ENCODE measurements around the gene LCORL. TPM values are rescaled to one million over a fixed set of nuclear protein-coding genes. Genes with fewer than 3 reads are reported as not detected.

LCORL gene
- total RNA-seq, 2 donors from 2014 or later: 7.8 to 9.9 TPM

DNA sequence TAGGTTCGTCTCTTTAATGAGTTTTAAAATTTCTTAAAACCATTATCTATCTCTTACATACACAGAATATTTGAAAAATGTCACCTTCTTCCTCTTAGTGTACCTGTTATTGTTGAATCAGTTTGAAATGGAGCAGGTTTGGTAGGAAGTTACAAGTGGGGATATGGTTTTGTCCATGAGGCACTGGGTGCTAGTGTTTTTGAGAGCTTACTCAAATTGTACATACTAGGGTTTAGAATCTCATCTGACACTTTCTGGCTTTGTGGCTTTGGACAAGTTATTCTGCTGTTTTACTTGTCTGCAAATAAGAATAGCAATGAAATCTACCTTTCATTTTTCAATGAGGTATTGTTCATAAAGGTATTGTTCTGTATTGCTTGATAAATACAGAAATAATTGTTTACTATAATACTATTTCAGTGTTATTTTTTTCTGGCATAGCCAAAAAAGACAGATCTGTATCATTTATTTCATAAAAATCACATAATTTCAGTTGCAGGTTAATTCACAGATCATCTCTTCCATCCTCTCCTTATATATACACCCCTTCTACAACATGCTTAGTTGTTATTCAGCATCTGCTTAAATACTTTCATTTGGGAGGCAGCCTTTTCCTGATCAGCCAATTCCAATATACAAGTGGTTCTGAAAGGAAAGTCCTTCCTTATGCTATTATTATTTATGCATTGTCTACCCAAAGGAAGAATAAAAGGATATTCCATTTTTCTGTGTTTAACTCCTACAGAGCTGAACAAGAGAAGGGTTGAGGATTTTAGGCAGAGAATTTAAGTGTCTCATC lies 197.5 kb downstream of the LCORL start:
- Histone ChIP-seq H3K27ac (no peak overlapping the region), H3K27me3 (no peaks in the 10 kb centered on the region), H3K36me3 (replicated peaks in 1 of 2; ENCODE audit: insufficient read depth in 1 of 2, low read depth in 2 of 2) (no peaks in the 10 kb centered on the region), H3K4me1 (no peaks in the 10 kb centered on the region), H3K4me3 (no peak overlapping the region), H3K9me3 (no peaks in the 10 kb centered on the region)
- no peak for DNase-seq
- TF ChIP-seq CTCF (IDR thresholded peaks at IDR 0.05) (no peak), POLR2A (IDR thresholded peaks at IDR 0.05) (no peak)
- intact Hi-C loops (cut with DNase I): no loop called here
- no peak for ATAC-seq
- 63 to 83% methylated on average over 1 of the region's 1 CpG for WGBS, 2 donors

DNA sequence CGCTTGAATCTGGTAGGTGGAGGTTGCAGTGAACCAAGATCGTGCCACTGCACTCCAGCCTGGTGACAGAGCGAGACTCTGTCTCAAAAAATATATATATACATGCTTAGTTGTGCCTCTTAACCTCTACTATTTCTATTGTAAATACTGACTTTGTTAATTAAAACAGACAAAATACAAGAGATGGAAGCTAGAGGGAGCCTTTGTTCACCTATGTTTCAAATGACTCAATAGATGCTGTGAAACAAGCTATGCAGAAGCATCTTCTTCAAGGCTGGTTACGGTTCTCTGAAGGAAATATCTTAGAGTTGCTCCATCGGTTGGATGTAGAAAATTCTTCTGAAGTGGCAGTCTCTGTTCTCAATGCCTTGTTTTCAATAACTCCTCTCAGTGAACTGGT lies 204.5 kb downstream of the LCORL start:
- intact Hi-C loops (cut with DNase I): loop anchor here (10.0 kb wide), 1 partner anchor 778 kb away; no protein-coding TSS in a partner anchor
- H3K27ac ChIP-seq: no peak overlapping the region
- H3K9me3 ChIP-seq: no peaks in the 10 kb centered on the region
- 52 to 55% methylated on average over 5 of the region's 5 CpGs for WGBS, 2 donors
- TF ChIP-seq POLR2A (IDR thresholded peaks at IDR 0.05) (no peak), CTCF (IDR thresholded peaks at IDR 0.05) (peak; percentile 24 to 68 (median 61))
- H3K27me3 ChIP-seq: no peaks in the 10 kb centered on the region
- ATAC-seq (peak; percentile 72), DNase-seq (no peak)
- H3K4me1 ChIP-seq: no peaks in the 10 kb centered on the region
- no peak overlapping the region for H3K4me3 ChIP-seq
- no peaks in the 10 kb centered on the region for H3K36me3 ChIP-seq (replicated peaks in 1 of 2; ENCODE audit: insufficient read depth in 1 of 2, low read depth in 2 of 2)

DNA sequence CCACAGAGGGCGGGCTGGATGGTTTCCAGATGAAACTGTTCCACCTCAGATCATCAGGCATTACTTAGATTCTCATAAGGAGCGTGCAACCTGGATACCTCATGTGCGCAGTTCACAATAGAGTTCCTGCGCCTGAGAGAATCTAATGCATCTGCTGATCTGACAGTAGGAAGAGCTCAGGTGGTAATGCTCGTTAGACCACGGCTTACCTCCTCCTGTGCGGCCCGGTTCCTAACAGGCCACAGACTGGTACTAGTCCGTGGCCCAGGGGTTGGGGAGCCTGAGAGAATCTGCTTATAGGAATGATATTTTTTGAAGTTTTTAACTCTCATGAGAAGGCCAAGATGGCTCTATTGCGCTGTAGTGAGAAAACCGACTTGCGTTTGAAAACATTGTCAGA lies 205.4 kb downstream of the LCORL start:
- Histone ChIP-seq H3K27ac (no peak overlapping the region), H3K27me3 (no peaks in the 10 kb centered on the region), H3K4me3 (no peak overlapping the region), H3K9me3 (no peaks in the 10 kb centered on the region), H3K4me1 (no peaks in the 10 kb centered on the region), H3K36me3 (replicated peaks in 1 of 2; ENCODE audit: insufficient read depth in 1 of 2, low read depth in 2 of 2) (no peaks in the 10 kb centered on the region)
- TF ChIP-seq POLR2A (IDR thresholded peaks at IDR 0.05) (no peak), CTCF (IDR thresholded peaks at IDR 0.05) (no peak)
- 96% methylated on average over 12 of the region's 12 CpGs for WGBS, 2 donors
- DNase-seq (no peak), ATAC-seq (no peak)
- intact Hi-C loops (cut with DNase I): loop anchor here (10.0 kb wide), 1 partner anchor 779 kb away; no protein-coding TSS in a partner anchor

GRCh38 chr4:17814140-17814539 lies 207.4 kb downstream of the LCORL start:
- intact Hi-C loops (cut with DNase I): loop anchor here (10.0 kb wide), 1 partner anchor 781 kb away; no protein-coding TSS in a partner anchor
- Histone ChIP-seq H3K27me3 (no peaks in the 10 kb centered on the region), H3K27ac (no peak overlapping the region), H3K9me3 (no peaks in the 10 kb centered on the region), H3K36me3 (replicated peaks in 1 of 2; ENCODE audit: insufficient read depth in 1 of 2, low read depth in 2 of 2) (no peaks in the 10 kb centered on the region), H3K4me3 (no peak overlapping the region), H3K4me1 (peaks cover 5% of the 10 kb centered on the region)
- ATAC-seq: no peak
- DNase-seq: peak in 1 of 4 donors; percentile 18
- WGBS, 2 donors: 72 to 79% methylated on average over 3 of the region's 3 CpGs
- TF ChIP-seq CTCF (IDR thresholded peaks at IDR 0.05) (no peak), POLR2A (IDR thresholded peaks at IDR 0.05) (no peak)

All from body of pancreas (tissue), 4 donors.